Liver (tissue), 9 donors: ENCODE data around the gene LRMDA. TPM values are rescaled to one million over a fixed set of nuclear protein-coding genes. Genes with fewer than 3 reads are reported as not detected.

Source experiments
- DNase-seq: peaks from one replicate; pipeline ENCODE4 v3.0.0-alpha.2; 2017; ENCODE audit warnings: low spot score
- H3K27ac ChIP-seq, 2 donors: one replicate each; pipeline ENCODE4 v1.7.0; 2013; ENCODE audit warnings: inconsistent platforms in 2 of 2, low read length in 2 of 2, control low read depth in 1 of 2, low read depth in 1 of 2, mild to moderate bottlenecking in 1 of 2
- H3K27me3 ChIP-seq, 4 donors: one replicate each; pipeline versions ENCODE4 v1.6.1 to v1.7.0; 2013; ENCODE audit warnings: low read length in 3 of 4, inconsistent platforms in 1 of 4, mild to moderate bottlenecking in 1 of 4, moderate library complexity in 1 of 4; ENCODE audit not compliant: control insufficient read depth in 4 of 4, insufficient read depth in 4 of 4
- H3K36me3 ChIP-seq, 4 donors: one replicate each; pipeline versions ENCODE4 v1.6.1 to v1.7.0; 2013; ENCODE audit warnings: low read length in 3 of 4, mild to moderate bottlenecking in 3 of 4, low read depth in 1 of 4, moderate library complexity in 1 of 4; ENCODE audit not compliant: control insufficient read depth in 4 of 4, insufficient read depth in 3 of 4
- H3K4me1 ChIP-seq, 4 donors: one replicate each; pipeline versions ENCODE4 v1.6.1 to v1.7.0; 2013; ENCODE audit warnings: low read length in 3 of 4, mild to moderate bottlenecking in 3 of 4, moderate library complexity in 1 of 4; ENCODE audit not compliant: control insufficient read depth in 4 of 4, insufficient read depth in 4 of 4
- H3K4me3 ChIP-seq, 3 donors: one replicate each; pipeline versions ENCODE4 v1.6.1 to v1.7.0; 2013; ENCODE audit warnings: low read length in 3 of 3, control low read depth in 1 of 3, low read depth in 1 of 3, mild to moderate bottlenecking in 1 of 3
- H3K9ac ChIP-seq, 2 donors: one replicate each; pipeline ENCODE4 v1.7.0; 2013; ENCODE audit warnings: low read length in 2 of 2, mild to moderate bottlenecking in 2 of 2, moderate library complexity in 2 of 2, control low read depth in 1 of 2, low read depth in 1 of 2
- H3K9me3 ChIP-seq, 4 donors: one replicate each; pipeline versions ENCODE4 v1.6.1 to v1.7.0; 2013; ENCODE audit warnings: low read length in 3 of 4; ENCODE audit not compliant: control insufficient read depth in 4 of 4
- EGR1 ChIP-seq, 2 donors: IDR thresholded peaks; 2 replicates each; pipeline ENCODE4 v1.6.1; 2016 to 2018; ENCODE audit warnings: antibody characterized with exemption in 2 of 2, low read depth in 2 of 2
- FOXA1 ChIP-seq: IDR thresholded peaks from 2 replicates; pipeline ENCODE4 v1.6.1; 2016; ENCODE audit warnings: antibody characterized with exemption
- FOXA2 ChIP-seq: IDR thresholded peaks from 2 replicates; pipeline ENCODE4 v1.6.1; 2016; ENCODE audit warnings: antibody characterized with exemption
- GABPA ChIP-seq, 2 donors: IDR thresholded peaks in 1 of 2; conservative IDR thresholded peaks in 1 of 2; 2 replicates each; pipeline ENCODE4 v1.6.1; 2016; ENCODE audit warnings: antibody characterized with exemption in 2 of 2, mild to moderate bottlenecking in 1 of 2, moderate library complexity in 1 of 2
- HNF4A ChIP-seq, 2 donors: conservative IDR thresholded peaks; 2 replicates each; pipeline ENCODE4 v1.6.1; 2016; ENCODE audit warnings: antibody characterized with exemption in 2 of 2, mild to moderate bottlenecking in 2 of 2
- HNF4G ChIP-seq: IDR thresholded peaks from 2 replicates; pipeline ENCODE4 v1.6.1; 2016; ENCODE audit warnings: antibody characterized with exemption
- JUND ChIP-seq, 2 donors: IDR thresholded peaks; 2 replicates each; pipeline ENCODE4 v1.6.1; 2016; ENCODE audit warnings: antibody characterized with exemption in 2 of 2
- NR2F2 ChIP-seq: IDR thresholded peaks from 2 replicates; pipeline ENCODE4 v1.6.1; 2016; ENCODE audit warnings: antibody characterized with exemption
- RAD21 ChIP-seq, 2 donors: IDR thresholded peaks; 2 replicates each; pipeline ENCODE4 v1.6.1; 2016; ENCODE audit warnings: antibody characterized with exemption in 2 of 2, mild to moderate bottlenecking in 2 of 2
- RXRA ChIP-seq, 2 donors: IDR thresholded peaks; 2 replicates each; pipeline ENCODE4 v1.6.1; 2017 to 2018; ENCODE audit warnings: antibody characterized with exemption in 2 of 2, mild to moderate bottlenecking in 1 of 2
- SP1 ChIP-seq: IDR thresholded peaks from 2 replicates; pipeline ENCODE4 v1.6.1; 2018; ENCODE audit warnings: antibody characterized with exemption, mild to moderate bottlenecking
- TAF1 ChIP-seq: conservative IDR thresholded peaks from 2 replicates; pipeline ENCODE4 v1.6.1; 2016; ENCODE audit warnings: antibody characterized with exemption, mild to moderate bottlenecking
- YY1 ChIP-seq: IDR thresholded peaks from 2 replicates; pipeline ENCODE4 v1.6.1; 2016; ENCODE audit warnings: antibody characterized with exemption, mild to moderate bottlenecking
- WGBS: extraction: QIAGEN DNeasy Blood & Tissue Kit; methylation state at CpG from one replicate; pipeline ENCODE4 v1.1.7; 2013; 5-methylcytosine and 5-hydroxymethylcytosine counted together
- polyA plus RNA-seq, 2 donors: library from polyadenylated mRNA; stranded (reverse) in 1 of 2; unstranded in 1 of 2; fragments of 200-250 nt in 1 of 2; fragments of >200 nt in 1 of 2; fragmentation: Nextera tagmentation in 1 of 2; extraction: Ambion mirVana in 1 of 2; gene quantifications; one replicate each; pipeline versions ENCODE4 v1.2.1 to v1.2.3, GENCODE V29; 2013 to 2015
- total RNA-seq, 2 donors: library from RNA; depleted of rRNA; stranded (reverse); fragments of >200 nt; gene quantifications; one replicate each; pipeline ENCODE4 v1.2.3, GENCODE V29; 2014
- TF ChIP-seq, protein P1 (sequence below): fragments of 150-350 bp; IDR thresholded peaks from 2 replicates; pipeline ENCODE4 v1.5.1; 2017; ENCODE audit warnings: improper control_type of control experiment, low read depth, low read length; ENCODE audit not compliant: missing input control
- TF ChIP-seq, protein P2 (sequence below): IDR thresholded peaks from 2 replicates; pipeline ENCODE4 v1.6.1; 2016; ENCODE audit warnings: antibody characterized with exemption
- TF ChIP-seq, protein P3 (sequence below): IDR thresholded peaks from 2 replicates; pipeline ENCODE4 v1.6.1; 2016; ENCODE audit warnings: antibody characterized with exemption
- TF ChIP-seq, protein P4 (sequence below): IDR thresholded peaks from 2 replicates; pipeline ENCODE4 v1.6.1; 2016; ENCODE audit warnings: antibody characterized with exemption, mild to moderate bottlenecking
- donor health status: healthy.
- donor health status: healthy.
- donor health status: healthy.
- donor health status: healthy.
- donor health status: healthy.

Gene LRMDA
- total and polyA plus RNA-seq, 4 donors = 7.9 to 15.8 (median 11.3) TPM

DNA sequence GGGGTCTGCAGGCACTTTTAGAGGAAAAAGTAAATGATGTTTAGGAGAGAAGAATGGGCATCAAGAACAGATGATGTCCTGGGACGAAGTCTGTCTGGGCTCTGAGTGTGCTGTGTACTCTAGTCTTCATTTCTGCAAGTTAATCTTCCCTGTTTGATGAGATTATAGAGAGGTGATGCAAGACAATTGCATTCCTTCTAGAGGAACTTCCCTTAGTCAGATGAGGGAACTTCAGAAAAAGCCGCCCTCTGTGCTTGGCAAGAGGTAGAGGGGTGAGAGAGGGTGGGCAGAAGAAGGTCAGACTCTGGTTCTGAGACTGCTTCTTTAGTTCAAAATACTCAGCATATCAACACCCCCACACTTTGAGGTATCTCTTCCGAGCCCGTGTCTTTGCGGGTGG, 797.9 kb downstream of the LRMDA start:
- no peak overlapping the region for H3K4me3 ChIP-seq
- no peak for TF ChIP-seq YY1
- TF ChIP-seq, protein P1, sequence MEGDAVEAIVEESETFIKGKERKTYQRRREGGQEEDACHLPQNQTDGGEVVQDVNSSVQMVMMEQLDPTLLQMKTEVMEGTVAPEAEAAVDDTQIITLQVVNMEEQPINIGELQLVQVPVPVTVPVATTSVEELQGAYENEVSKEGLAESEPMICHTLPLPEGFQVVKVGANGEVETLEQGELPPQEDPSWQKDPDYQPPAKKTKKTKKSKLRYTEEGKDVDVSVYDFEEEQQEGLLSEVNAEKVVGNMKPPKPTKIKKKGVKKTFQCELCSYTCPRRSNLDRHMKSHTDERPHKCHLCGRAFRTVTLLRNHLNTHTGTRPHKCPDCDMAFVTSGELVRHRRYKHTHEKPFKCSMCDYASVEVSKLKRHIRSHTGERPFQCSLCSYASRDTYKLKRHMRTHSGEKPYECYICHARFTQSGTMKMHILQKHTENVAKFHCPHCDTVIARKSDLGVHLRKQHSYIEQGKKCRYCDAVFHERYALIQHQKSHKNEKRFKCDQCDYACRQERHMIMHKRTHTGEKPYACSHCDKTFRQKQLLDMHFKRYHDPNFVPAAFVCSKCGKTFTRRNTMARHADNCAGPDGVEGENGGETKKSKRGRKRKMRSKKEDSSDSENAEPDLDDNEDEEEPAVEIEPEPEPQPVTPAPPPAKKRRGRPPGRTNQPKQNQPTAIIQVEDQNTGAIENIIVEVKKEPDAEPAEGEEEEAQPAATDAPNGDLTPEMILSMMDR = no peak
- TF ChIP-seq, protein P2, sequence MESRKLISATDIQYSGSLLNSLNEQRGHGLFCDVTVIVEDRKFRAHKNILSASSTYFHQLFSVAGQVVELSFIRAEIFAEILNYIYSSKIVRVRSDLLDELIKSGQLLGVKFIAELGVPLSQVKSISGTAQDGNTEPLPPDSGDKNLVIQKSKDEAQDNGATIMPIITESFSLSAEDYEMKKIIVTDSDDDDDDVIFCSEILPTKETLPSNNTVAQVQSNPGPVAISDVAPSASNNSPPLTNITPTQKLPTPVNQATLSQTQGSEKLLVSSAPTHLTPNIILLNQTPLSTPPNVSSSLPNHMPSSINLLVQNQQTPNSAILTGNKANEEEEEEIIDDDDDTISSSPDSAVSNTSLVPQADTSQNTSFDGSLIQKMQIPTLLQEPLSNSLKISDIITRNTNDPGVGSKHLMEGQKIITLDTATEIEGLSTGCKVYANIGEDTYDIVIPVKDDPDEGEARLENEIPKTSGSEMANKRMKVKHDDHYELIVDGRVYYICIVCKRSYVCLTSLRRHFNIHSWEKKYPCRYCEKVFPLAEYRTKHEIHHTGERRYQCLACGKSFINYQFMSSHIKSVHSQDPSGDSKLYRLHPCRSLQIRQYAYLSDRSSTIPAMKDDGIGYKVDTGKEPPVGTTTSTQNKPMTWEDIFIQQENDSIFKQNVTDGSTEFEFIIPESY = no peak
- TF ChIP-seq RAD21 (IDR thresholded peaks at IDR 0.05) = no peak
- no peak for TF ChIP-seq SP1
- no peak for TF ChIP-seq GABPA (IDR thresholded peaks at IDR 0.05 in 1 of 2, conservative IDR thresholded peaks at IDR 0.05 in 1 of 2)
- no peak for TF ChIP-seq NR2F2
- TF ChIP-seq FOXA2 = no peak
- TF ChIP-seq HNF4A (conservative IDR thresholded peaks at IDR 0.05) = no peak
- no peak for TF ChIP-seq TAF1
- TF ChIP-seq HNF4G = no peak
- TF ChIP-seq, protein P3, sequence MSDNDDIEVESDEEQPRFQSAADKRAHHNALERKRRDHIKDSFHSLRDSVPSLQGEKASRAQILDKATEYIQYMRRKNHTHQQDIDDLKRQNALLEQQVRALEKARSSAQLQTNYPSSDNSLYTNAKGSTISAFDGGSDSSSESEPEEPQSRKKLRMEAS = no peak
- TF ChIP-seq JUND (IDR thresholded peaks at IDR 0.05) = no peak
- no peak for TF ChIP-seq FOXA1
- DNase-seq = no peak
- H3K9me3 ChIP-seq = no peaks in the 10 kb centered on the region
- H3K27ac ChIP-seq = no peak overlapping the region
- 94% methylated on average over 5 of the region's 5 CpGs for WGBS
- H3K4me1 ChIP-seq = no peaks in the 10 kb centered on the region
- no peaks in the 10 kb centered on the region for H3K36me3 ChIP-seq
- no peak overlapping the region for H3K9ac ChIP-seq
- no peaks in the 10 kb centered on the region for H3K27me3 ChIP-seq

DNA sequence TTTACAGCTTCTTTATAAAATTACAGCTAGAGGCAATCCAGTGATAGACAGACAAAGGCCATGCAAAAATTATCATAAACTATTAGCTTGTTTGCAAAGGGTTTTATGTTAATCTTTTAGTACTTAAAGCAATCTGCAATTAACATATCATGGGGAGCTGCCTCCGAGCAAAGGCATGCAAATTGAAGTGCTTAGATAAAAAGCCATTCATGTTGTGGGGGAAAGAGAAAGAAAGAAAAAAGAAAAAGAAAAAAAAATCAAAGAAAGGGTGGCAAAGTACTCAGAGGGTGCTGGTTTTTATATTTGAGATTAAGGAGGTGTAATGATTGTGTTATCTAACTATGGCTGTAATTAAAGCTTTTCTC, 799.5 kb downstream of the LRMDA start:
- no peak for DNase-seq
- TF ChIP-seq, protein P4, sequence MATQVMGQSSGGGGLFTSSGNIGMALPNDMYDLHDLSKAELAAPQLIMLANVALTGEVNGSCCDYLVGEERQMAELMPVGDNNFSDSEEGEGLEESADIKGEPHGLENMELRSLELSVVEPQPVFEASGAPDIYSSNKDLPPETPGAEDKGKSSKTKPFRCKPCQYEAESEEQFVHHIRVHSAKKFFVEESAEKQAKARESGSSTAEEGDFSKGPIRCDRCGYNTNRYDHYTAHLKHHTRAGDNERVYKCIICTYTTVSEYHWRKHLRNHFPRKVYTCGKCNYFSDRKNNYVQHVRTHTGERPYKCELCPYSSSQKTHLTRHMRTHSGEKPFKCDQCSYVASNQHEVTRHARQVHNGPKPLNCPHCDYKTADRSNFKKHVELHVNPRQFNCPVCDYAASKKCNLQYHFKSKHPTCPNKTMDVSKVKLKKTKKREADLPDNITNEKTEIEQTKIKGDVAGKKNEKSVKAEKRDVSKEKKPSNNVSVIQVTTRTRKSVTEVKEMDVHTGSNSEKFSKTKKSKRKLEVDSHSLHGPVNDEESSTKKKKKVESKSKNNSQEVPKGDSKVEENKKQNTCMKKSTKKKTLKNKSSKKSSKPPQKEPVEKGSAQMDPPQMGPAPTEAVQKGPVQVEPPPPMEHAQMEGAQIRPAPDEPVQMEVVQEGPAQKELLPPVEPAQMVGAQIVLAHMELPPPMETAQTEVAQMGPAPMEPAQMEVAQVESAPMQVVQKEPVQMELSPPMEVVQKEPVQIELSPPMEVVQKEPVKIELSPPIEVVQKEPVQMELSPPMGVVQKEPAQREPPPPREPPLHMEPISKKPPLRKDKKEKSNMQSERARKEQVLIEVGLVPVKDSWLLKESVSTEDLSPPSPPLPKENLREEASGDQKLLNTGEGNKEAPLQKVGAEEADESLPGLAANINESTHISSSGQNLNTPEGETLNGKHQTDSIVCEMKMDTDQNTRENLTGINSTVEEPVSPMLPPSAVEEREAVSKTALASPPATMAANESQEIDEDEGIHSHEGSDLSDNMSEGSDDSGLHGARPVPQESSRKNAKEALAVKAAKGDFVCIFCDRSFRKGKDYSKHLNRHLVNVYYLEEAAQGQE = no peak
- TF ChIP-seq RXRA (IDR thresholded peaks at IDR 0.05) (no peak), YY1 (no peak), HNF4G (no peak), FOXA2 (no peak), RAD21 (IDR thresholded peaks at IDR 0.05) (no peak), NR2F2 (no peak), FOXA1 (no peak), HNF4A (conservative IDR thresholded peaks at IDR 0.05) (no peak), EGR1 (IDR thresholded peaks at IDR 0.05; ENCODE audit: low read depth in 2 of 2) (no peak)
- TF ChIP-seq, protein P3 = no peak
- TF ChIP-seq, protein P2 = no peak
- TF ChIP-seq, protein P1 = no peak
- Histone ChIP-seq H3K9ac (no peak overlapping the region), H3K27me3 (no peaks in the 10 kb centered on the region), H3K4me1 (no peaks in the 10 kb centered on the region), H3K4me3 (no peak overlapping the region), H3K36me3 (no peaks in the 10 kb centered on the region), H3K9me3 (no peaks in the 10 kb centered on the region), H3K27ac (no peak overlapping the region)
- WGBS = 74% methylated on average over 1 of the region's 1 CpG
